CD4-positive, alpha-beta T cell (primary cell): ENCODE results near the gene PHYKPL. TPM values are rescaled to one million over a fixed set of nuclear protein-coding genes. Genes with fewer than 3 reads are reported as not detected.

Source experiments
- ATAC-seq: fragments of 200-7000 bp; cut with Tn5 transposase; one replicate; pipeline ENCODE4 v1.10.0; 2022; ENCODE audit warnings: mild to moderate bottlenecking; ENCODE audit not compliant: poor library complexity
- CTCF ChIA-PET: fragments of 350-600 bp; sonication (Branson Sonifier 250); formaldehyde crosslinking; loops from one replicate; lab custom pipeline; 2021; ENCODE audit warnings: antibody characterized with exemption, inconsistent platforms; lab: Charles Lee
- POLR2A ChIA-PET: fragments of 350-600 bp; sonication (Branson Sonifier 250); formaldehyde crosslinking; loops from one replicate; lab custom pipeline; 2021; ENCODE audit warnings: antibody characterized with exemption, inconsistent platforms; lab: Charles Lee
- DNase-seq, 14 experiments: peaks; one replicate each; pipeline ENCODE4 v3.0.0-alpha.2; 2013 to 2020; ENCODE audit warnings: mixed read lengths in 2 of 14
- H3K27ac ChIP-seq, 2 donors: one replicate each; pipeline versions ENCODE4 v1.5.1 to v1.7.0; 2013; ENCODE audit warnings: low read length in 2 of 2, low read depth in 1 of 2, mild to moderate bottlenecking in 1 of 2
- H3K27me3 ChIP-seq, 2 experiments: 1 replicate in 1 of 2; 2 replicates in 1 of 2; pipeline versions ENCODE4 v1.6.1 to v1.7.0; 2013; ENCODE audit warnings: low read length in 2 of 2, control low read depth in 1 of 2, mild to moderate bottlenecking in 1 of 2, moderate library complexity in 1 of 2; ENCODE audit not compliant: insufficient read depth in 2 of 2, control insufficient read depth in 1 of 2
- H3K36me3 ChIP-seq: one replicate; pipeline ENCODE4 v1.6.1; 2013; ENCODE audit warnings: low read length, control low read depth; ENCODE audit not compliant: insufficient read depth
- H3K4me1 ChIP-seq: one replicate; pipeline ENCODE4 v1.6.1; 2013; ENCODE audit warnings: low read length, control low read depth; ENCODE audit not compliant: insufficient read depth
- H3K4me3 ChIP-seq: one replicate; pipeline ENCODE4 v1.5.1; 2013; ENCODE audit warnings: mild to moderate bottlenecking, low read length, moderate library complexity
- H3K9me3 ChIP-seq, 2 experiments: 1 replicate in 1 of 2; 2 replicates in 1 of 2; pipeline versions ENCODE4 v1.6.1 to v1.7.0; 2013; ENCODE audit warnings: low read length in 2 of 2, mild to moderate bottlenecking in 2 of 2, control low read depth in 1 of 2, moderate library complexity in 1 of 2; ENCODE audit not compliant: control insufficient read depth in 1 of 2, insufficient read depth in 1 of 2
- H3K27ac Mint-ChIP-seq: one replicate; pipeline ENCODE4 v1.8.0; 2020; ENCODE audit warnings: mixed read lengths
- H3K27me3 Mint-ChIP-seq: one replicate; pipeline ENCODE4 v1.8.0; 2021; ENCODE audit warnings: mixed read lengths
- H3K36me3 Mint-ChIP-seq: one replicate; pipeline ENCODE4 v1.8.0; 2021; ENCODE audit warnings: low read depth, mixed read lengths
- H3K4me1 Mint-ChIP-seq: one replicate; pipeline ENCODE4 v1.8.0; 2021; ENCODE audit warnings: low read depth, mixed read lengths
- H3K4me3 Mint-ChIP-seq: one replicate; pipeline ENCODE4 v1.8.0; 2020; ENCODE audit warnings: mild to moderate bottlenecking, mixed read lengths
- H3K9me3 Mint-ChIP-seq: one replicate; pipeline ENCODE4 v1.8.0; 2020; ENCODE audit warnings: mixed read lengths
- intact Hi-C, 2 experiments: fragments of 100-400 bp; cut with DNase I in 1 of 2; cut with micrococcal nuclease in 1 of 2; formaldehyde crosslinking; loops; one replicate each; pipeline versions ENCODE4 v1.15.1 to v1.9.0; 2023 to 2025; cut with DNase I, micrococcal nuclease
- total RNA-seq, 174 experiments: library from RNA in 2 of 174; stranded (reverse) in 2 of 174; gene quantifications; one replicate each; pipeline ENCODE4 v1.2.3 and lab custom pipeline; 2021 to 2026
- TF ChIP-seq, protein P1 (sequence below): fragments of 200-600 bp; IDR thresholded peaks from one replicate; pipeline ENCODE4 v1.8.0; 2022; ENCODE audit warnings: antibody characterized with exemption, mild to moderate bottlenecking

The PHYKPL gene
- total RNA-seq, 2 experiments from 2014 or later, result 90.9 to 92.8 TPM

DNA sequence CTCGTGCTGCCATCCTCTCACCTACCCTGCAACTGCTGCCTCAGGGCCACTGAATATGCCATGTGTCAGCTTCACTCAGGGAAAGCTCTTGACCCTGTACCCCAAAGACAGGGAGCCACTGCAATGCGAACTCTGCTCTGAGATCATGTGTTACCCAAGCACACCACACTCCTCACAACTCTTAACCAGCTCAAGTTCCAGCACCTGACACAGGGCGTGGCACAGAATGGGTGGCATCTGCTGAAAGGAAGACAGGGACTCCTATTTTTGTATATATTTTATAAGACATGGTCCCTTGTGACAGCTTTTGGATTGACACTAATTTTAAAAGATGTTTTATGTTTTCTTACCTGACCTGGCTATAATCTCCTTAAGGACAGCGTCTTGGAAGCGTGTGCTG, 10.7 kb downstream of the PHYKPL start:
- no peak for DNase-seq
- Mint-ChIP-seq H3K36me3 (peaks cover 64% of the 10 kb centered on the region), H3K9me3 (no peaks in the 10 kb centered on the region), H3K4me1 (peaks cover 35% of the 10 kb centered on the region), H3K27me3 (no peaks in the 10 kb centered on the region), H3K27ac (peak overlapping the region; percentile 52), H3K4me3 (no peak overlapping the region)
- ChIA-PET POLR2A (no interaction called here), CTCF (no interaction called here)
- Histone ChIP-seq H3K27ac (no peak overlapping the region), H3K4me1 (peaks cover 8% of the 10 kb centered on the region), H3K4me3 (no peak overlapping the region), H3K9me3 (no peaks in the 10 kb centered on the region), H3K36me3 (peaks cover 61% of the 10 kb centered on the region), H3K27me3 (no peaks in the 10 kb centered on the region)
- ATAC-seq, result no peak
- intact Hi-C loops, result no loop called here
- TF ChIP-seq, protein P1, sequence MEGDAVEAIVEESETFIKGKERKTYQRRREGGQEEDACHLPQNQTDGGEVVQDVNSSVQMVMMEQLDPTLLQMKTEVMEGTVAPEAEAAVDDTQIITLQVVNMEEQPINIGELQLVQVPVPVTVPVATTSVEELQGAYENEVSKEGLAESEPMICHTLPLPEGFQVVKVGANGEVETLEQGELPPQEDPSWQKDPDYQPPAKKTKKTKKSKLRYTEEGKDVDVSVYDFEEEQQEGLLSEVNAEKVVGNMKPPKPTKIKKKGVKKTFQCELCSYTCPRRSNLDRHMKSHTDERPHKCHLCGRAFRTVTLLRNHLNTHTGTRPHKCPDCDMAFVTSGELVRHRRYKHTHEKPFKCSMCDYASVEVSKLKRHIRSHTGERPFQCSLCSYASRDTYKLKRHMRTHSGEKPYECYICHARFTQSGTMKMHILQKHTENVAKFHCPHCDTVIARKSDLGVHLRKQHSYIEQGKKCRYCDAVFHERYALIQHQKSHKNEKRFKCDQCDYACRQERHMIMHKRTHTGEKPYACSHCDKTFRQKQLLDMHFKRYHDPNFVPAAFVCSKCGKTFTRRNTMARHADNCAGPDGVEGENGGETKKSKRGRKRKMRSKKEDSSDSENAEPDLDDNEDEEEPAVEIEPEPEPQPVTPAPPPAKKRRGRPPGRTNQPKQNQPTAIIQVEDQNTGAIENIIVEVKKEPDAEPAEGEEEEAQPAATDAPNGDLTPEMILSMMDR, result no peak

DNA sequence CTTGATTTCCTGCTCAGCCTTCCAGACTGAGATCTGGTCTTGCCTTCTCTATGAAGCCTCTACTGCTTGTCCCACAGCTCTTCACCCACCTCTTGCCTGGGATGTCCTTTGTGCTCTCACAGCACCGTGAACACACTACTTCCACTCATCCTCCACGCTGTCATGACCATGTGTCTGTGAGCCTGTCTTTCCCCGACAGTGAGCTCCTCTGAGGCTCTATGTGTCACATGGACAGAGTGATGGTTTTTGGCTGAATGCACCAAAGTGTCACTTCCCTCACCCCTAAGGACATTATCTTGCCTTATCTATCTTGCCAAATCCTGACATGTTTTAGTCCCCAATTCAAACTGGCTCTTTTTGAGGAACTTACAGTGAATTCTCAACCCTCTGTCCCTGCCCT, 11.3 kb downstream of the PHYKPL start:
- TF ChIP-seq, protein P1, result no peak
- H3K27ac Mint-ChIP-seq, result peak overlapping the region; percentile 52
- DNase-seq (no peak), ATAC-seq (no peak)
- H3K9me3 Mint-ChIP-seq, result no peaks in the 10 kb centered on the region
- Histone ChIP-seq H3K36me3 (peaks cover 63% of the 10 kb centered on the region), H3K27ac (peak overlapping the region in 1 of 2 donors; percentile 7), H3K9me3 (no peaks in the 10 kb centered on the region), H3K4me1 (peaks cover 8% of the 10 kb centered on the region), H3K27me3 (no peaks in the 10 kb centered on the region), H3K4me3 (no peak overlapping the region)
- POLR2A ChIA-PET, result no interaction called here
- no peaks in the 10 kb centered on the region for H3K27me3 Mint-ChIP-seq
- CTCF ChIA-PET, result no interaction called here
- H3K36me3 Mint-ChIP-seq, result peaks cover 64% of the 10 kb centered on the region
- H3K4me3 Mint-ChIP-seq, result no peak overlapping the region
- H3K4me1 Mint-ChIP-seq, result peaks cover 30% of the 10 kb centered on the region
- intact Hi-C loops, result no loop called here

DNA sequence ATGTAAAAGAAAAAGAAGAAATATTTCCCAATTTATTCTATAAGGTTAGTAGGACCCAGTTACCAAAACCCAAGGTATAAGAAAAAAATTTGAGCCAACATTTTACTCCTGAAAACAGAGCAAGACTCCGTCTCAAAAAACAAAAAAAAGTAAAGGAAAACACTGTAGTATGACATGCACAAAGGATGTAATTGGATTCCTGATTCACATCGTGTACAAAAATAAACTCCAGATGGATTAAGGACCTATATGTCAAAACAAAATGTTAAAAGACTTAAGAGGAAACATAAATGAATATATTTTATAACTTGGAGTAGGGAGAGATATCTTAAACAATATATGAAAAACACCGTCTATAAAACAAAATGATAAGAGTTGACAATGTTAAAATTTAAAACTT, 13.8 kb downstream of the PHYKPL start:
- H3K36me3 ChIP-seq, result peaks cover 69% of the 10 kb centered on the region
- no peak for ATAC-seq
- no peaks in the 10 kb centered on the region for H3K9me3 Mint-ChIP-seq
- no peaks in the 10 kb centered on the region for H3K27me3 ChIP-seq
- no peaks in the 10 kb centered on the region for H3K9me3 ChIP-seq
- ChIA-PET CTCF (no interaction called here), POLR2A (no interaction called here)
- intact Hi-C loops, result no loop called here
- H3K4me1 Mint-ChIP-seq, result peaks cover 23% of the 10 kb centered on the region
- no peak for DNase-seq
- H3K36me3 Mint-ChIP-seq, result peaks cover 76% of the 10 kb centered on the region
- no peaks in the 10 kb centered on the region for H3K27me3 Mint-ChIP-seq
- H3K27ac ChIP-seq, result no peak overlapping the region
- H3K27ac Mint-ChIP-seq, result peak overlapping the region; percentile 33
- H3K4me3 ChIP-seq, result no peak overlapping the region
- TF ChIP-seq, protein P1, result no peak
- H3K4me3 Mint-ChIP-seq, result no peak overlapping the region
- peaks cover 16% of the 10 kb centered on the region for H3K4me1 ChIP-seq
